GM18508 (cell line): Measurements from ENCODE around the gene C1orf141.
A peak's percentile ranks its signal among the peaks of the same experiment; 100 is the strongest.
"Not testable (repeated sequence)": the region's sequence is repeated elsewhere in the genome, so short reads cannot be mapped to it uniquely, and the experiment has no call there.

Source experiments
- ATAC-seq: cut with Tn5 transposase; IDR thresholded peaks from one replicate; pipeline ENCODE4 v1.9.1; 2021; ENCODE audit warnings: moderate number of reproducible peaks; ENCODE audit not compliant: insufficient read depth, unreplicated experiment

C1orf141 gene

DNA sequence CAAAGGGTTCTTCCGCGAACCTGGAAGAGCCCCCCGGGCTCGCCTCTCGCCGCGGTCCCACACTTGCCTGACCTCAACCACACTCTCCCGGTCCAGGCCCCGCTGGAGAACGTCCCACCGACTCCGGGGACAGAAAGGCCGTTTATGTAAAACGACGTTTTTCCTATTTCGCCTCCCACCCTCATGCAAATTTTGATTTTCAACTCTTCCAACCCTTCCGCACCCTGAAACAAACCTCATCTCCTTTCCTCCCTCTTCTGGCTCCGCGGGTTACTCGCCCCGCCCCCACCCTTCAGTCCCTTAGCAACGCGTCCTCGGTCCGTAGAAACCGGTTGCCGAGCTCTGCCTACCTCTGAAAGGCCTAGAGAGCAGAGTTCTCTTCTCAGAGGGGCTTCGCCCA is at the start of gene C1orf141:
TSS of gene C1orf141 (minus strand) at position 276 of the 400 bp plus-strand sequence. CDS start 7,730 bp downstream, outside the sequence.
- no peak for ATAC-seq

DNA sequence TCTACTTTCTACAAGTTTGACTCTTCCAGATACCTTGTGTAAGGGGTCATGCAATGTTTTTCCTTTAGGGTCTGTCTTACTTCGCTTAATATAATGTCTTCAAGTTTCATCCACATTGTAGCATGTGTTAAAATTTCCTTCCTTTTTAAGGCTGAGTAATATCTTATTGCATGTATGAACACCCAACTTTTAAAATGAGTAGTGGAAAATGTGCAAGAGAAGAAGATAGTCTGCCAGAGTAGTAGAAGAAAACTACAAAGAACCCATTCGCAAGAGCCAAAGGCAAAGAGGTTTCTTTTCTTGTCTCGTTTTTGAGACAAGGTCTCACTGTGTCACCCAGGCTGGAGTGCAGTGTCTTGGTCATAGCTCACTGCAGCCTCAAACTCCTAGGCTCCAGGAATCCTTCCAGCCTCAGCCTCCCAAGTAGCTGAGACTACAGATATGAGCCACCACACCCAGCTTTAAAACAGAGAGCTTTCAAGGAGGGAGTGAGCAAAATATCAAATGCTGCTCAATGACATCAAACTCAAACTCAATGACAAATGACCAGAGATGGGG is 40.8 kb upstream of the C1orf141 start:
- no peak for ATAC-seq

- ATAC-seq: no peak
Measured at GRCh38 chr1:67174716-67175284, 40.0 kb upstream of the C1orf141 start.

- ATAC-seq: no peak
Measured at GRCh38 chr1:67173988-67174387, 39.2 kb upstream of the C1orf141 start.

GRCh38 chr1:67171978-67172377 is 37.2 kb upstream of the C1orf141 start:
- no peak for ATAC-seq

DNA sequence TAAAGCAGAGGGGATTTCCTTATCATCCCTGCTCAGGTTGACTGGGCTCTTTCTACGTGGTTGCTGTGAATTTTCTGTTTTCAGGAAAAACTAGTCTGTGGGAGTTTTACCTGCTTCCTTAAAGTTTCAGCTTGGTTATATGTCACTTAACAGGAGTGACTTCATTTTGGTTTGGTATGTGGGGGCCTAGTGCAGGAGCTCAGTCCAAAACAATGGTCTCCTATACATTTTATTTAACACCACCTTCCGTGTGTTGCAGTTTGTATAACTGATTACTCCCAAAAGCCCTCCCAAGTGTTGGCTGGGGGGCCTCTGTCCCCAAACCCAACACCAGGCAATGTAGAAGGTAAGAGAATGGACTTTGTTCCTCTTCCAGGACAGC is 36.8 kb upstream of the C1orf141 start:
- no peak for ATAC-seq

DNA sequence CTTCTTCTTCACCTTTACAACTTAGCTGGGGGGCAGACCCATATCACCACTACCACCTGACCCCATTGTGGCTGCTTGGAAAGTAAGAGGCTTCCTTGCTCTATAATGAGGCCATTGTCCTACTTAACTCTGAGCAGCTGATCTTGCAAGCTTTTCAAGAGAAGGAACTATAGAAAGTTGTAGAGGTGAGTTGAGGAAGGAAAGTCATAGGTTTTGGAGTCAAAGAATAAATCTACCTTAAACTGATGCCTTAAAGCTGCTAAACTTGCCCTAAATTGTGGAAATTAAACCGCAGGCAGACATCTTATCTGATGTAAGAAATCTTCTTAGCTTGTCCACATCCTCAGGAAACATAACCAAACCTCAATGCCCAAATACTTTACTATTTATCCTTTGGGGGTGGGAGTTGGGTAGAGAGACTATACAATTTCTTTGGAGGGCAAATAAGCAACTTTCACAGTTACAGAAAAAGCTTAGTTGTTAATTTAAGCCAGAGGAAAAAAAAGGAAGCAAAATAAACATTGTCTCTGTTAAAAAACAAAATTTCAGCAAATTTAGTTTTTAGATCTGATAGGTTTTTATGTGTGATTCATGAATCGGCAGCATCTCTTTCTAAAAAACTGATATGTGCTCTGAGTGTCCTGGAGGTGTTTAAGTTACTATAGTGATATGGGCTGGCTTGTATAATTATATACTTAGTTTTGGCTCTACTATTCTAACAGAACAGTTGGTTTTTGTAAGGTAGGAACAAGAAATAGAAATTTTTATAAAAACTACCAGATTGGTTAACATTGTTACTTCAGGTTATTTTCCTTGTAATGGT is 36.2 kb upstream of the C1orf141 start:
- no peak for ATAC-seq

DNA sequence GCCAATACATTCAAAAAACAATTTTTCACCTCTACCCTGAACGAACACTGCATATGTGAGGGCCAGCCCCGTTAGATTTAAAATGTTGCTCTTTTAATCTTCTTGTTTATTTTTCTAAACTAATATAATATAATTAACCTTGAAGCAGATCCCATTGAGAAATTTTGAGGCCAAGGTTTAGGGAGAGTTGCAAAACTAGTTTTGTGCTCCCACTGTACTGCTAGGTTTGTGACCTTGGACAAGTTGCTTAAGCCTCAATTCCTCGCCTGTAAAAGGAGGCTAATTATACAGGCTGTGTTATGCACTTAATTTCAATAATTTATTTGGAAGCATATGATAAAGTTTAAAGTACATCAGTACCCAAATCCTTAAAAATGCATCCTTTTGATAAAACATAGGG is 35.2 kb upstream of the C1orf141 start:
- no peak for ATAC-seq

GRCh38 chr1:67169496-67169895 is 34.7 kb upstream of the C1orf141 start:
- ATAC-seq: peak; percentile 32

- ATAC-seq: peak; percentile 80
Measured at GRCh38 chr1:67166196-67166595, 31.4 kb upstream of the C1orf141 start, which contains the start of gene IL23R. IL23R (plus strand) TSS chr1:67166454; CDS start chr1:67168121, 1,667 bp downstream.

- no peak for ATAC-seq
Measured at GRCh38 chr1:67165468-67166041, 30.8 kb upstream of the C1orf141 start.

GRCh38 chr1:67162954-67163353 is 28.2 kb upstream of the C1orf141 start:
- ATAC-seq: peak; percentile 35

DNA sequence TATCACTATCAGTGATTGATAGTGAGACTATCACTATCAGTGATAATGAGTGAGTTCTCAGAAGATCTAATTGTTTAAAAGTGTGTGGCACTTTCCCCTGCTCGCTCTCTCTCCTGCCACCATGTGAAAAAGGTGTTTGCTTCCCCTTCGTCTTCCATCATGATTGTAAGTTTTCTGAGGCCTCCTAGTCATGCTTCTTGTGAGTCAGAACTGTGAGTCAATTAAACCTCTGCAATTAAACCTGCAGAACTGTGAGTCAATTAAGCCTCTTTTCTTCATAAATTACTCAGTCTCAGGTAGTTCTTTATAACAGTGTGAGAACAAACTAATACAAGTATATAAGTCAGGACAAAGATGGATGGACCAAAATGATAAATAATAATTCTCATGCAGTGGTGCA is 24.5 kb upstream of the C1orf141 start:
- ATAC-seq: no peak

- ATAC-seq: no peak
Measured at GRCh38 chr1:67158401-67158800, 23.6 kb upstream of the C1orf141 start.

GRCh38 chr1:67150931-67151330 is 16.2 kb upstream of the C1orf141 start:
- no peak for ATAC-seq

GRCh38 chr1:67149179-67149770 is 14.5 kb upstream of the C1orf141 start:
- ATAC-seq: peak; percentile 91

GRCh38 chr1:67148516-67149178 is 13.9 kb upstream of the C1orf141 start:
- no peak for ATAC-seq

- ATAC-seq: not testable (repeated sequence)
Measured at GRCh38 chr1:67147973-67148372, 13.2 kb upstream of the C1orf141 start.

DNA sequence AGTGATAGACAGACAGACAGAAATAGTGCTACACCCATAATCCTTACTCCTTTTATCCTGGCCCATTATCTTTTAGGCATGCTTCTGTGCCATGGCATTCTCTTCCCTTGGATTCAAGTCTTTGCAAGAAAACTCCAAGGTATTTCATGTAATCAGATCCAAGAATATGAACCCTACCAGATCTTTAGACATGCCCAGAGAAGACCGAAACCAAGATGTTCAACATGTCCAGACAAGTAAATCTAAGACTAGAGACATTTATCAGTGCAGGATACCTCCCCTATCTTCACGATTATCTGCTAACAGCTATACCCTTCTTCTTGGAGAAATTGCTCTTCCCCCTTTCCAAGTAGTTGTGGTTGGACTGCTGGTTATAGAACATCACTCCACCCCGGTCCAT is 11.8 kb upstream of the C1orf141 start:
- ATAC-seq: no peak

DNA sequence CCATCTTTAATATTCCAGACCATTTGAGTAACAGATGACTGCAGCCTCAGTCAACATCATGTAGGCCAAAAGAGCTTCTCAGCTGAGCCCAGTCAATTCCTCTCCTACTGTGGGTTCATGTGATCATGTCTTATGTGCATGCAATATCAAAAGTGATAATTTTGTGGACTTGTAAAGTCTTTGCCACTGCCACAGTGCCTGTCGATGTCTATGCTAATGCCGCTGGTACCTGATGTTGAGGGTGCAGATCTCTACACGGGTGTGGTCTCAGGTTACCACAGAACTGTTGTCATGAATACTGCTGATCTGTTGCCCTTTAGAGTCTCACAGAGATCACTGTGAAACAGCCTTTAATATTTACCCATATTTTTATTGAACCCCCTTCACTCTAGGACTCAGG is 11.3 kb upstream of the C1orf141 start:
- ATAC-seq: no peak
